ENCODE data around the gene DENND1A.

GRCh38 chr9:123940721-123941523, 11.0 kb upstream of the DENND1A start:
- TF ChIP-seq EZH2 (IDR thresholded peaks at IDR 0.05; ENCODE audit: low read length, unreplicated experiment) = no peak
- TF ChIP-seq, protein P1, sequence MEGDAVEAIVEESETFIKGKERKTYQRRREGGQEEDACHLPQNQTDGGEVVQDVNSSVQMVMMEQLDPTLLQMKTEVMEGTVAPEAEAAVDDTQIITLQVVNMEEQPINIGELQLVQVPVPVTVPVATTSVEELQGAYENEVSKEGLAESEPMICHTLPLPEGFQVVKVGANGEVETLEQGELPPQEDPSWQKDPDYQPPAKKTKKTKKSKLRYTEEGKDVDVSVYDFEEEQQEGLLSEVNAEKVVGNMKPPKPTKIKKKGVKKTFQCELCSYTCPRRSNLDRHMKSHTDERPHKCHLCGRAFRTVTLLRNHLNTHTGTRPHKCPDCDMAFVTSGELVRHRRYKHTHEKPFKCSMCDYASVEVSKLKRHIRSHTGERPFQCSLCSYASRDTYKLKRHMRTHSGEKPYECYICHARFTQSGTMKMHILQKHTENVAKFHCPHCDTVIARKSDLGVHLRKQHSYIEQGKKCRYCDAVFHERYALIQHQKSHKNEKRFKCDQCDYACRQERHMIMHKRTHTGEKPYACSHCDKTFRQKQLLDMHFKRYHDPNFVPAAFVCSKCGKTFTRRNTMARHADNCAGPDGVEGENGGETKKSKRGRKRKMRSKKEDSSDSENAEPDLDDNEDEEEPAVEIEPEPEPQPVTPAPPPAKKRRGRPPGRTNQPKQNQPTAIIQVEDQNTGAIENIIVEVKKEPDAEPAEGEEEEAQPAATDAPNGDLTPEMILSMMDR (conservative IDR thresholded peaks at IDR 0.05; ENCODE audit: low read depth, low read length) = no peak
- no peak for TF ChIP-seq EZH2phosphoT487 (IDR thresholded peaks at IDR 0.05; ENCODE audit: borderline replicate concordance, low read length)

Data from PC-3 (cell line).